H1 (cell line): ENCODE results near the gene STXBP4. TPM values are rescaled to one million over a fixed set of nuclear protein-coding genes. Genes with fewer than 3 reads are reported as not detected.

Experiments used
- CTCF ChIA-PET: fragments of 300-600 bp; sonication (Branson Sonifier 250); formaldehyde crosslinking; loops from one replicate; lab custom pipeline; 2021; ENCODE audit not compliant: partially characterized antibody; lab: Charles Lee
- POLR2A ChIA-PET: fragments of 300-600 bp; sonication (Branson Sonifier 250); formaldehyde crosslinking; loops from one replicate; lab custom pipeline; 2021; ENCODE audit warnings: inconsistent platforms; ENCODE audit not compliant: partially characterized antibody; lab: Charles Lee
- DNase-seq, 2 experiments: peaks; one replicate each; pipeline versions ENCODE4 v3.0.0 to v3.0.0-alpha.2; 2010 to 2022; ENCODE audit warnings: low spot score in 2 of 2, low read depth in 1 of 2, mixed read lengths in 1 of 2
- FAIRE-seq: peaks from 2 replicates; lab custom pipeline; 2011; peaks lifted over from hg19 to GRCh38; lab: Jason Lieb, UNC
- H2AFZ ChIP-seq: 2 replicates; pipeline ENCODE4 v1.8.1; 2012; ENCODE audit warnings: low read length, inconsistent platforms
- H2AK5ac ChIP-seq: 2 replicates; pipeline ENCODE4 v1.6.1; 2013; ENCODE audit warnings: low read depth, low read length
- H2BK120ac ChIP-seq: replicated peaks from 2 replicates; pipeline ENCODE3; 2013; ENCODE audit warnings: low read depth, low read length, inconsistent platforms
- H2BK12ac ChIP-seq: 2 replicates; pipeline ENCODE4 v1.6.1; 2013; ENCODE audit warnings: low read depth, low read length
- H2BK15ac ChIP-seq: 2 replicates; pipeline ENCODE4 v1.6.1; 2013; ENCODE audit warnings: low read length
- H2BK20ac ChIP-seq: 2 replicates; pipeline ENCODE4 v1.6.1; 2013; ENCODE audit warnings: low read length
- H2BK5ac ChIP-seq: 2 replicates; pipeline ENCODE4 v1.6.1; 2013; ENCODE audit warnings: low read depth, low read length
- H3K14ac ChIP-seq: 2 replicates; pipeline ENCODE4 v1.6.1; 2013; ENCODE audit warnings: inconsistent platforms; ENCODE audit not compliant: insufficient read length
- H3K18ac ChIP-seq: 2 replicates; pipeline ENCODE4 v1.6.1; 2013; ENCODE audit warnings: low read length; ENCODE audit errors: extremely low read depth
- H3K23ac ChIP-seq: 2 replicates; pipeline ENCODE4 v1.6.1; 2013; ENCODE audit warnings: inconsistent platforms; ENCODE audit not compliant: insufficient read length
- H3K23me2 ChIP-seq: 2 replicates; pipeline ENCODE4 v1.6.1; 2013; ENCODE audit warnings: low read depth, low read length
- H3K27ac ChIP-seq: 2 replicates; pipeline ENCODE4 v1.6.1; 2011; ENCODE audit warnings: low read depth, low read length, inconsistent platforms
- H3K27me3 ChIP-seq, 4 experiments: replicated peaks in 1 of 4; 1 replicate in 1 of 4; 2 replicates in 3 of 4; pipeline versions ENCODE4 v1.6.1 to v1.8.1; 2011 to 2013; ENCODE audit warnings: low read length in 3 of 4, mild to moderate bottlenecking in 3 of 4, inconsistent platforms in 2 of 4, mixed read lengths in 2 of 4, moderate library complexity in 1 of 4; ENCODE audit not compliant: control insufficient read depth in 3 of 4, insufficient read depth in 3 of 4; ENCODE audit errors: extremely low read depth in 1 of 4
- H3K36me3 ChIP-seq, 4 experiments: 2 replicates each; pipeline versions ENCODE4 v1.6.1 to v1.8.1; 2011 to 2013; ENCODE audit warnings: mild to moderate bottlenecking in 4 of 4, low read length in 3 of 4, moderate library complexity in 2 of 4, control low read depth in 1 of 4, inconsistent platforms in 1 of 4; ENCODE audit not compliant: insufficient read depth in 4 of 4, control insufficient read depth in 2 of 4
- H3K4ac ChIP-seq: replicated peaks from 2 replicates; pipeline ENCODE3; 2013; ENCODE audit warnings: low read length, low read depth, mixed read lengths, inconsistent platforms; ENCODE audit not compliant: insufficient read length
- H3K4me1 ChIP-seq, 4 experiments: replicated peaks in 1 of 4; 1 replicate in 1 of 4; 2 replicates in 3 of 4; pipeline versions ENCODE4 v1.6.1 to v1.8.1; 2011 to 2013; ENCODE audit warnings: low read length in 3 of 4, inconsistent platforms in 2 of 4, mixed read lengths in 1 of 4; ENCODE audit not compliant: insufficient read depth in 4 of 4, control insufficient read depth in 3 of 4
- H3K4me2 ChIP-seq, 2 experiments: 2 replicates each; pipeline versions ENCODE4 v1.6.1 to v1.8.1; 2011 to 2013; ENCODE audit warnings: low read depth in 2 of 2, low read length in 2 of 2, control low read depth in 1 of 2, inconsistent platforms in 1 of 2, mild to moderate bottlenecking in 1 of 2; ENCODE audit not compliant: insufficient read depth in 1 of 2
- H3K4me3 ChIP-seq, 4 experiments: fragments of 200-600, 300-600 bp in 1 of 4; sonication (generic), shearing (Covaris generic), sonication (Bioruptor Twin) in 1 of 4; 2 replicates each; pipeline versions ENCODE4 v1.5.1 to v1.8.1; 2011 to 2016; ENCODE audit warnings: low read length in 4 of 4, low read depth in 3 of 4, control low read depth in 2 of 4, inconsistent platforms in 2 of 4, mild to moderate bottlenecking in 2 of 4, mixed read lengths in 1 of 4, moderate library complexity in 1 of 4; ENCODE audit not compliant: insufficient read depth in 2 of 4; ENCODE audit errors: extremely low read depth in 1 of 4
- H3K56ac ChIP-seq: replicated peaks from 2 replicates; pipeline ENCODE3; 2013; ENCODE audit warnings: low read depth, mild to moderate bottlenecking, mixed read lengths, low read length, inconsistent platforms; ENCODE audit not compliant: insufficient read length
- H3K79me1 ChIP-seq: 2 replicates; pipeline ENCODE4 v1.6.1; 2013; ENCODE audit warnings: low read depth, low read length, control low read depth
- H3K79me2 ChIP-seq, 2 experiments: 2 replicates each; pipeline versions ENCODE4 v1.6.1 to v1.8.1; 2012 to 2013; ENCODE audit warnings: low read length in 2 of 2, mild to moderate bottlenecking in 2 of 2, inconsistent platforms in 1 of 2; ENCODE audit not compliant: insufficient read depth in 2 of 2, control insufficient read depth in 1 of 2
- H3K9ac ChIP-seq, 4 experiments: replicated peaks in 1 of 4; 1 replicate in 1 of 4; 2 replicates in 3 of 4; pipeline versions ENCODE4 v1.6.1 to v1.8.1; 2011 to 2013; ENCODE audit warnings: low read depth in 3 of 4, low read length in 3 of 4, control low read depth in 2 of 4, mild to moderate bottlenecking in 2 of 4, moderate library complexity in 2 of 4, inconsistent platforms in 1 of 4; ENCODE audit errors: extremely low read depth in 1 of 4
- H3K9me3 ChIP-seq, 2 experiments: 2 replicates each; pipeline versions ENCODE4 v1.6.1 to v1.8.1; 2012 to 2013; ENCODE audit warnings: mild to moderate bottlenecking in 2 of 2, moderate library complexity in 2 of 2, control low read depth in 1 of 2, inconsistent platforms in 1 of 2, low read depth in 1 of 2, low read length in 1 of 2, mixed read lengths in 1 of 2; ENCODE audit not compliant: insufficient read depth in 2 of 2
- H4K20me1 ChIP-seq, 2 experiments: replicated peaks in 1 of 2; 2 replicates each; pipeline versions ENCODE3 to v1.8.1; 2011 to 2013; ENCODE audit warnings: inconsistent platforms in 2 of 2, low read length in 2 of 2, mild to moderate bottlenecking in 1 of 2; ENCODE audit not compliant: insufficient read depth in 2 of 2, control insufficient read depth in 1 of 2
- H4K5ac ChIP-seq: 2 replicates; pipeline ENCODE4 v1.6.1; 2013; ENCODE audit warnings: low read length, low read depth, mixed read lengths, inconsistent platforms; ENCODE audit not compliant: insufficient read length
- H4K8ac ChIP-seq: 2 replicates; pipeline ENCODE4 v1.8.0; 2013; ENCODE audit warnings: mild to moderate bottlenecking, moderate library complexity, low read length, inconsistent platforms; ENCODE audit not compliant: insufficient read depth; ENCODE audit errors: extremely low read depth
- H4K91ac ChIP-seq: replicated peaks from 2 replicates; pipeline ENCODE3; 2013; ENCODE audit warnings: low read length, mixed read lengths, inconsistent platforms; ENCODE audit not compliant: insufficient read length
- BRCA1 ChIP-seq: IDR thresholded peaks from 2 replicates; pipeline ENCODE4 v1.6.1; 2012; ENCODE audit warnings: low read depth, low read length, improper control_type of control experiment
- CBX5 ChIP-seq: fragments of 300-800, 300-1000 bp; sonication (generic); IDR thresholded peaks from 2 replicates; pipeline ENCODE4 v1.7.1; 2016; ENCODE audit warnings: antibody characterized with exemption, low read length, low read depth
- EP300 ChIP-seq, 2 experiments: IDR thresholded peaks; 1 replicate in 1 of 2; 2 replicates in 1 of 2; pipeline ENCODE4 v1.6.1; 2011 to 2012; ENCODE audit warnings: low read depth in 2 of 2, low read length in 2 of 2, mild to moderate bottlenecking in 2 of 2, borderline replicate concordance in 1 of 2, inconsistent platforms in 1 of 2, moderate library complexity in 1 of 2
- EZH2 ChIP-seq: fragments of 200-600 bp; sonication (generic); IDR thresholded peaks from 2 replicates; pipeline ENCODE4 v1.7.1; 2012; ENCODE audit warnings: low read depth, mild to moderate bottlenecking, moderate library complexity, low read length, inconsistent platforms; ENCODE audit not compliant: severe bottlenecking
- NANOG ChIP-seq: IDR thresholded peaks from 2 replicates; pipeline ENCODE4 v1.6.1; 2011; ENCODE audit warnings: low read length, low read depth, mild to moderate bottlenecking, inconsistent platforms; ENCODE audit not compliant: insufficient read depth, poor library complexity, severe bottlenecking
- SP4 ChIP-seq: IDR thresholded peaks from 2 replicates; pipeline ENCODE4 v1.6.1; 2012; ENCODE audit warnings: low read length, inconsistent platforms
- SRF ChIP-seq: IDR thresholded peaks from 2 replicates; pipeline ENCODE4 v1.6.1; 2011; ENCODE audit warnings: mild to moderate bottlenecking, low read depth, low read length, moderate library complexity
- TBP ChIP-seq: IDR thresholded peaks from 2 replicates; pipeline ENCODE4 v1.6.1; 2011; ENCODE audit warnings: low read depth, low read length, improper control_type of control experiment
- WGBS, 2 experiments: shearing (Covaris generic) in 1 of 2; methylation state at CpG; one replicate each; pipeline versions ENCODE4 v1.1.6 to v1.1.7; 2013 to 2015; ENCODE audit warnings: low lambda C conversion rate in 2 of 2, mixed read lengths in 2 of 2, inconsistent platforms in 1 of 2, low coverage in 1 of 2, missing lambda C conversion rate in 1 of 2; ENCODE audit not compliant: insufficient replicate concordance in 2 of 2, insufficient coverage in 1 of 2, insufficient read length in 1 of 2; ENCODE audit errors: extremely low coverage in 1 of 2, missing lambda C conversion rate in 1 of 2; 5-methylcytosine and 5-hydroxymethylcytosine counted together
- polyA plus RNA-seq, 7 experiments: library from polyadenylated mRNA; depleted of rRNA in 3 of 7; stranded (reverse) in 5 of 7; unstranded in 2 of 7; fragments of >200 nt in 5 of 7; fragments of 200-250 nt in 2 of 7; gene quantifications; 1 replicate in 5 of 7; 2 replicates in 1 of 7; 4 replicates in 1 of 7; pipeline versions ENCODE4 v1.2.1 to v1.2.3, GENCODE V29; 2011 to 2013; ENCODE audit warnings: missing spikeins in 2 of 7, mixed read lengths in 2 of 7
- total RNA-seq: library from RNA; stranded (reverse); fragmentation: NEBNext Ultra II Directional; extraction: Animal tissue kit (Norgen Biotek cat#: 25700); gene quantifications from 2 replicates; pipeline ENCODE4 v1.2.1, GENCODE V29; 2021
- TF ChIP-seq, protein P1 (sequence below): IDR thresholded peaks from 2 replicates; pipeline ENCODE4 v1.6.1; 2012; ENCODE audit warnings: low read length, inconsistent platforms
- TF ChIP-seq, protein P2 (sequence below): IDR thresholded peaks from 2 replicates; pipeline ENCODE4 v1.6.1; 2011; ENCODE audit warnings: low read length, improper control_type of control experiment
- TF ChIP-seq, protein P3 (sequence below): IDR thresholded peaks from 2 replicates; pipeline ENCODE4 v1.6.1; 2012; ENCODE audit warnings: inconsistent platforms

The STXBP4 gene
- total and polyA plus RNA-seq, 2 of the 8 experiments (the other 6 are each of a cell fraction or from before 2014, with no cell fraction given): 3.2 to 18.5 TPM

GRCh38 chr17:55057184-55057583 is 88.6 kb downstream of the STXBP4 start:
- Histone ChIP-seq H2BK5ac (no peak overlapping the region), H2AK5ac (no peak overlapping the region), H3K23ac (no peak overlapping the region), H3K9ac (no peak overlapping the region), H3K79me1 (no peaks in the 10 kb centered on the region), H3K36me3 (no peaks in the 10 kb centered on the region), H3K4me3 (no peak overlapping the region), H4K8ac (no peak overlapping the region), H3K23me2 (no peaks in the 10 kb centered on the region), H3K4ac (no peak overlapping the region), H3K27ac (no peak overlapping the region), H3K4me1 (no peaks in the 10 kb centered on the region), H4K20me1 (no peaks in the 10 kb centered on the region), H2BK15ac (no peak overlapping the region), H3K79me2 (no peaks in the 10 kb centered on the region), H2AFZ (no peak overlapping the region), H2BK20ac (no peak overlapping the region), H4K5ac (no peak overlapping the region), H2BK120ac (no peak overlapping the region), H2BK12ac (no peak overlapping the region), H3K14ac (no peak overlapping the region), H3K18ac (no peak overlapping the region), H3K9me3 (no peaks in the 10 kb centered on the region), H3K27me3 (no peaks in the 10 kb centered on the region), H3K56ac (no peak overlapping the region), H4K91ac (no peak overlapping the region), H3K4me2 (no peak overlapping the region)
- no peak for FAIRE-seq
- WGBS, 2 experiments: 88% methylated on average over 3 of the region's 3 CpGs; no CpG with 5 or more reads in 1 of the 2 experiments
- ChIA-PET CTCF (no interaction called here), POLR2A (no interaction called here)
- DNase-seq: no peak
- TF ChIP-seq TBP: no peak
- no peak for TF ChIP-seq EP300 (IDR thresholded peaks at IDR 0.05; ENCODE audit: borderline replicate concordance in 1 of 2, low read depth in 2 of 2, low read length in 2 of 2)
- no peak for TF ChIP-seq SRF
- no peak for TF ChIP-seq SP4
- TF ChIP-seq EZH2: no peak
- TF ChIP-seq, protein P1, sequence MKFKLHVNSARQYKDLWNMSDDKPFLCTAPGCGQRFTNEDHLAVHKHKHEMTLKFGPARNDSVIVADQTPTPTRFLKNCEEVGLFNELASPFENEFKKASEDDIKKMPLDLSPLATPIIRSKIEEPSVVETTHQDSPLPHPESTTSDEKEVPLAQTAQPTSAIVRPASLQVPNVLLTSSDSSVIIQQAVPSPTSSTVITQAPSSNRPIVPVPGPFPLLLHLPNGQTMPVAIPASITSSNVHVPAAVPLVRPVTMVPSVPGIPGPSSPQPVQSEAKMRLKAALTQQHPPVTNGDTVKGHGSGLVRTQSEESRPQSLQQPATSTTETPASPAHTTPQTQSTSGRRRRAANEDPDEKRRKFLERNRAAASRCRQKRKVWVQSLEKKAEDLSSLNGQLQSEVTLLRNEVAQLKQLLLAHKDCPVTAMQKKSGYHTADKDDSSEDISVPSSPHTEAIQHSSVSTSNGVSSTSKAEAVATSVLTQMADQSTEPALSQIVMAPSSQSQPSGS: no peak
- TF ChIP-seq BRCA1: no peak
- no peak for TF ChIP-seq NANOG
- TF ChIP-seq, protein P2, sequence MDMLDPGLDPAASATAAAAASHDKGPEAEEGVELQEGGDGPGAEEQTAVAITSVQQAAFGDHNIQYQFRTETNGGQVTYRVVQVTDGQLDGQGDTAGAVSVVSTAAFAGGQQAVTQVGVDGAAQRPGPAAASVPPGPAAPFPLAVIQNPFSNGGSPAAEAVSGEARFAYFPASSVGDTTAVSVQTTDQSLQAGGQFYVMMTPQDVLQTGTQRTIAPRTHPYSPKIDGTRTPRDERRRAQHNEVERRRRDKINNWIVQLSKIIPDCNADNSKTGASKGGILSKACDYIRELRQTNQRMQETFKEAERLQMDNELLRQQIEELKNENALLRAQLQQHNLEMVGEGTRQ: no peak
- TF ChIP-seq, protein P3, sequence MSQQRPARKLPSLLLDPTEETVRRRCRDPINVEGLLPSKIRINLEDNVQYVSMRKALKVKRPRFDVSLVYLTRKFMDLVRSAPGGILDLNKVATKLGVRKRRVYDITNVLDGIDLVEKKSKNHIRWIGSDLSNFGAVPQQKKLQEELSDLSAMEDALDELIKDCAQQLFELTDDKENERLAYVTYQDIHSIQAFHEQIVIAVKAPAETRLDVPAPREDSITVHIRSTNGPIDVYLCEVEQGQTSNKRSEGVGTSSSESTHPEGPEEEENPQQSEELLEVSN: no peak
- TF ChIP-seq CBX5: no peak
